ENCODE results near the gene WIPF1. TPM values are rescaled to one million over a fixed set of nuclear protein-coding genes. Genes with fewer than 3 reads are reported as not detected.

WIPF1 gene
- total and polyA plus RNA-seq, 2 experiments from 2014 or later: 20.1 to 32.7 TPM

DNA sequence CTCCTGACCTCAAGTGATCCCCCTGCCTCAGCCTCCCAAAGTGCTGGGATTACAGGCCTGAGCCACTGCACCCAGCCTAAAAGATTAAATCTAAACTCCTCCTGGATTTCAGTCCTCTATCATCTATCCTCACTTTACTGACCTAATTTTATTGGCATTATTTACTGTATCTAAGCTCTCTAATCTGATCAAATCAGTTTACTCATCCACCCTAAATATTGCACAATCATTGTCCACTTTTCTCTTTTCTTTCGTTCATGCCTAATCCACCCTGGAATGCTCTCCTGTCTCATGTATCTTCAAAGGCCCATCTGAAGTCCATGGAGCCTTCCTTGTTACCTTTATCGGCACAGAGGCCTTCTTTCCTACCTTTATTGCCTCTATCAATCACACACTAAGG lies 79.2 kb downstream of the WIPF1 start:
- WGBS (ENCODE audit: low lambda C conversion rate, missing lambda C conversion rate): 73% methylated on average over 2 of the region's 2 CpGs
- Histone ChIP-seq H3K4me3 (no peak overlapping the region), H3K27me3 (no peaks in the 10 kb centered on the region), H2AFZ (no peak overlapping the region), H3K9me2 (replicated peaks; ENCODE audit: insufficient read depth) (no peaks in the 10 kb centered on the region), H3K27ac (no peak overlapping the region), H4K20me1 (ENCODE audit: insufficient read depth, poor library complexity, severe bottlenecking) (no peaks in the 10 kb centered on the region), H3K79me2 (no peaks in the 10 kb centered on the region), H3K9me3 (ENCODE audit: low read depth) (no peaks in the 10 kb centered on the region), H3K4me1 (ENCODE audit: insufficient read depth) (no peaks in the 10 kb centered on the region), H3K4me2 (no peak overlapping the region), H3K36me3 (replicated peaks; ENCODE audit: insufficient read depth, low read depth) (no peaks in the 10 kb centered on the region)
- DNase-seq (ENCODE audit: low spot score): no peak
- no peak for TF ChIP-seq EZH2 (IDR thresholded peaks at IDR 0.05; ENCODE audit: borderline replicate concordance)

DNA sequence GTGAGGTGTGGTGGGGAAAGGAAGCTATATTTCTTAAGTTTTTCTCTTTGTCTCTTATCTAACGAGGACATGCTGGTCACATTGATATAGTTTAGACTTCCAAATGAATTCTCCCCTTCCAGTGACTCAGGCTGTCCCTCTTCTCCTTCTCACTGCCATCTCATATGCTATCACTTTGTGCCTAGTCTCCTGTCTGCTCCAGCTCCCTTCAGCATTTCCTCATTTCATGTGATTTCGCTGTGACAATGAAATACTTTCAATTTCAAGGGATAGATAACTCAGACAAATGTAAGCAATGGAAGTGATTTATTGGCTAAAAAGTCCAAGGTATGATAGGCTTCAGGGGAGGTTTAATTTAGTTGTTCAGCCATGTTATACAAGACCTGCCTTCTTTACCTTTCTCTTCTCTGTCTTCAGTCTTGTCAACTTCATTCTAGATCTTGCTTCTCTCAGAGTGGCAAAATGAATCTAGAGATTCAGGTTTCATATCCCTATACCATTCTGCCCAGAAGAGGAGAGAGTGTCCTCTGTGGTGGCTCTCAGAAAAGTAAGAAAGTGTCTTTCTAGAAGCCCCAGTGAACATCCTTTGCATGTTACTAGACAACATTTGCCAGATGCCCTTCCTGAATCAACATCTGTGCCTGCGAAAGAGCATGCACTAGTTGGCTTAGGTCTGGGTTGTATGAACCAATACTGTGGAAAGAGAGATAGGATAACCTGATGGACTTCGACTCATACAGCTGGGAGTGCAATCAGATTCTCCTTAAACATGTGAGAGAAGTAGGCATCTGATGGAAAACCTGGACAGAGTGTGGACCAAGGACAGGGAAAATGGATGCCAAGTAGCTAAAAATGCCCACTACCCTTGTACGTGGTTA lies 80.9 kb downstream of the WIPF1 start:
- Histone ChIP-seq H3K9me3 (ENCODE audit: low read depth) (no peaks in the 10 kb centered on the region), H3K27ac (no peak overlapping the region), H3K79me2 (no peaks in the 10 kb centered on the region), H3K4me3 (no peak overlapping the region), H2AFZ (no peak overlapping the region), H3K4me2 (no peak overlapping the region), H3K9me2 (replicated peaks; ENCODE audit: insufficient read depth) (no peaks in the 10 kb centered on the region), H4K20me1 (ENCODE audit: insufficient read depth, poor library complexity, severe bottlenecking) (no peaks in the 10 kb centered on the region), H3K36me3 (replicated peaks; ENCODE audit: insufficient read depth, low read depth) (no peaks in the 10 kb centered on the region), H3K4me1 (ENCODE audit: insufficient read depth) (no peaks in the 10 kb centered on the region), H3K27me3 (no peaks in the 10 kb centered on the region)
- TF ChIP-seq, protein P1, sequence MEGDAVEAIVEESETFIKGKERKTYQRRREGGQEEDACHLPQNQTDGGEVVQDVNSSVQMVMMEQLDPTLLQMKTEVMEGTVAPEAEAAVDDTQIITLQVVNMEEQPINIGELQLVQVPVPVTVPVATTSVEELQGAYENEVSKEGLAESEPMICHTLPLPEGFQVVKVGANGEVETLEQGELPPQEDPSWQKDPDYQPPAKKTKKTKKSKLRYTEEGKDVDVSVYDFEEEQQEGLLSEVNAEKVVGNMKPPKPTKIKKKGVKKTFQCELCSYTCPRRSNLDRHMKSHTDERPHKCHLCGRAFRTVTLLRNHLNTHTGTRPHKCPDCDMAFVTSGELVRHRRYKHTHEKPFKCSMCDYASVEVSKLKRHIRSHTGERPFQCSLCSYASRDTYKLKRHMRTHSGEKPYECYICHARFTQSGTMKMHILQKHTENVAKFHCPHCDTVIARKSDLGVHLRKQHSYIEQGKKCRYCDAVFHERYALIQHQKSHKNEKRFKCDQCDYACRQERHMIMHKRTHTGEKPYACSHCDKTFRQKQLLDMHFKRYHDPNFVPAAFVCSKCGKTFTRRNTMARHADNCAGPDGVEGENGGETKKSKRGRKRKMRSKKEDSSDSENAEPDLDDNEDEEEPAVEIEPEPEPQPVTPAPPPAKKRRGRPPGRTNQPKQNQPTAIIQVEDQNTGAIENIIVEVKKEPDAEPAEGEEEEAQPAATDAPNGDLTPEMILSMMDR (IDR thresholded peaks at IDR 0.05; ENCODE audit: poor library complexity): no peak
- no peak for TF ChIP-seq EZH2phosphoT487 (IDR thresholded peaks at IDR 0.05; ENCODE audit: low read depth, severe bottlenecking, unreplicated experiment)
- no peak for TF ChIP-seq EZH2 (IDR thresholded peaks at IDR 0.05; ENCODE audit: borderline replicate concordance)
- DNase-seq (ENCODE audit: low spot score): no peak
- WGBS (ENCODE audit: low lambda C conversion rate, missing lambda C conversion rate): 79% methylated on average over 5 of the region's 5 CpGs

DNA sequence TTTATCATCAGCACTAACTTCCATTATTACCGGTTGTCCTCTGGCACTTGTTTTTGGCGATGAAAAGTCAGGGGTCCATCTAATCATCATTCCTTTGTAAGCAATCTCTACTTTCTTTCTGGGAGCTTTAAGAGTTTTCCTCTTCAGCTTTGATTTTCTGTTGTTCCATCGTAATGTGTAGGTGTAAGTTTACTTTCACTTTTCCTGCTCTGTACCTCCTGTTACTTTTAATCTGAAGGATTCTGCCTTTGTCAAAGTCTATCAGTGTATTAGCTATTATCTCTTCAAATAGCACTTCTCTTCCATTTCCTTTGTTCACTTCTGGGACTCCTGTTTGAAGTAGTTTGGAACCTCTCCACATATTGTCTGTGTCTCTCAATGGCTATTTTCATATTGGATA lies 85.3 kb downstream of the WIPF1 start:
- H3K4me2 ChIP-seq: no peak overlapping the region
- TF ChIP-seq EZH2phosphoT487 (IDR thresholded peaks at IDR 0.05; ENCODE audit: low read depth, severe bottlenecking, unreplicated experiment): no peak
- TF ChIP-seq, protein P1 (IDR thresholded peaks at IDR 0.05; ENCODE audit: poor library complexity): no peak
- no peak for TF ChIP-seq EZH2 (IDR thresholded peaks at IDR 0.05; ENCODE audit: borderline replicate concordance)
- DNase-seq (ENCODE audit: low spot score): no peak
- no peaks in the 10 kb centered on the region for H3K36me3 ChIP-seq (replicated peaks; ENCODE audit: insufficient read depth, low read depth)
- no peaks in the 10 kb centered on the region for H3K9me3 ChIP-seq (ENCODE audit: low read depth)
- H3K4me3 ChIP-seq: no peak overlapping the region
- no peaks in the 10 kb centered on the region for H3K27me3 ChIP-seq
- H4K20me1 ChIP-seq (ENCODE audit: insufficient read depth, poor library complexity, severe bottlenecking): no peaks in the 10 kb centered on the region
- WGBS (ENCODE audit: low lambda C conversion rate, missing lambda C conversion rate): 94% methylated on average over 3 of the region's 3 CpGs
- H3K27ac ChIP-seq: no peak overlapping the region
- H2AFZ ChIP-seq: no peak overlapping the region
- no peaks in the 10 kb centered on the region for H3K79me2 ChIP-seq
- no peaks in the 10 kb centered on the region for H3K9me2 ChIP-seq (replicated peaks; ENCODE audit: insufficient read depth)
- H3K4me1 ChIP-seq (ENCODE audit: insufficient read depth): no peaks in the 10 kb centered on the region

DNA sequence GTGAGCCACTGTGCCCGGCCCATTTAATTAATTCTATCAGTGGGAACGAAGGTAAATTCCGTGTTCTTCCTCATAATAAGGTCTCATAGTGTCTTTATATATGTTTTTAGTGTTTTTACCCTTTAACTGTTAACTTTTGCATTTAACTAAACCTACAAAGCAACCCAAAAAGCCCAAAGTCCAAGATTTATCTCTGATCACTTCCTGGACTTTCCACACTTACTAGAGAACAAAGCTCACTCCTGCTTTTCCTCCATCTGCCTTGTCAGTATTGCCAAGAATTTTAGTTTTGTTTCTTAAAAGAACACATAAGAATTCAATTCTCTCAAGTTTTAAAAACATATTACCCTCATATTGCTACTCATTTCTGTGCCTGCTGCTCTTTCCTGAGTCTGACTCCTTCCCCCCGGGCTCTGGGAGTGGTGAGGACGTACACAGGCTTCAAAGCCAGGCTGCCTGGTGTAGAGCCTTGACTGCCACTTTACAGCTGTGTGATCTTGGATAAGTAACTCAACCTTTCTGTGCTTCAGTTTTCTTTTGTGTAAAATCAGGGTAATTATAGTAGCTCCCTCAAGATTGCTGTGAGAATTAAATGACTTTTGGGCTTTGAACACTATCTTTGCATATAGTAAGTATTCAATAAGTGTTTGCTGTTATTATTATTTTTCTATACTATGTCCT lies 85.9 kb downstream of the WIPF1 start:
- H3K79me2 ChIP-seq: no peaks in the 10 kb centered on the region
- no peaks in the 10 kb centered on the region for H3K27me3 ChIP-seq
- H3K27ac ChIP-seq: no peak overlapping the region
- H2AFZ ChIP-seq: no peak overlapping the region
- no peak overlapping the region for H3K4me2 ChIP-seq
- H3K9me2 ChIP-seq (replicated peaks; ENCODE audit: insufficient read depth): no peaks in the 10 kb centered on the region
- no peak for DNase-seq (ENCODE audit: low spot score)
- 49% methylated on average over 5 of the region's 5 CpGs for WGBS (ENCODE audit: low lambda C conversion rate, missing lambda C conversion rate)
- no peaks in the 10 kb centered on the region for H3K4me1 ChIP-seq (ENCODE audit: insufficient read depth)
- no peaks in the 10 kb centered on the region for H4K20me1 ChIP-seq (ENCODE audit: insufficient read depth, poor library complexity, severe bottlenecking)
- H3K36me3 ChIP-seq (replicated peaks; ENCODE audit: insufficient read depth, low read depth): no peaks in the 10 kb centered on the region
- no peaks in the 10 kb centered on the region for H3K9me3 ChIP-seq (ENCODE audit: low read depth)
- H3K4me3 ChIP-seq: no peak overlapping the region
- TF ChIP-seq EZH2 (IDR thresholded peaks at IDR 0.05; ENCODE audit: borderline replicate concordance): no peak
- TF ChIP-seq, protein P1 (IDR thresholded peaks at IDR 0.05; ENCODE audit: poor library complexity): no peak
- TF ChIP-seq EZH2phosphoT487 (IDR thresholded peaks at IDR 0.05; ENCODE audit: low read depth, severe bottlenecking, unreplicated experiment): no peak

Measured in hepatocyte (in vitro differentiated cells).